Left hindlimb (tissue), 1 donor: ENCODE results near the gene CACNA1H.

Experiments used
- DNase-seq: peaks from one replicate; pipeline ENCODE4 v3.0.0-alpha.2; 2018

Gene CACNA1H

DNA sequence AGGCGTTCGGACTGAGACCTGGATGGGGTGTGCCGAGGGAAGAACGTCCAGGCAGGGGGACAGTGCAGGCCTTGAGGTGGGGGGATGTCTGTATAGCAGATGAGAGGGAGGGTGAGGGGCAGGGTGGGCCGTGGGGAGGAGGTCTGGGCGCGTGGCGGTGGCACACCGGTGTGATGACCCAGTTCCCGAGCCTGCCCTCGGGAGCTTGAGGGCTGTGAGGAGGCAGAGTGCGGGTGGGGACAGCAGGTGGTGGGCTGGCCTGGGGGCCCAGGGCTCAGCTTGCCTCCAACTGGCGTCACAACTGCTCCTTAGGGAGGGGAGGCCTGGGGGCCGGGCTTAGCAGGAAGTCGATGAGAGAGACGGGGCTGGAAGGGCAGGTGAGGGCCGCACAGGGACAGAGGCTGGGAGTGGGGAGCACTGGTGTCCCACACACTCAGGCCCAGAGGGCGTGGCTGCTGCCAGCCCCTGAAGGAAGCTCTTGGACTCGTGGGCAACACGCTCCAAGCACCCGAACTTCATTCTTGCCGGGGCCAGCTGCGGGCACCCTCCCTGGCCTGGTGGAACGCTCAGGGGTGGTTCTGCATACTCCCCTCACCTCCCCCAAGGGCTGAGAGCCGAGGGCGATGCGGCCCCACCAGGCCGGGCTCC is 6.5 kb downstream of the CACNA1H start:
- no peak for DNase-seq

GRCh38 chr16:1159973-1160772 is 7.3 kb downstream of the CACNA1H start:
- DNase-seq, result no peak

DNA sequence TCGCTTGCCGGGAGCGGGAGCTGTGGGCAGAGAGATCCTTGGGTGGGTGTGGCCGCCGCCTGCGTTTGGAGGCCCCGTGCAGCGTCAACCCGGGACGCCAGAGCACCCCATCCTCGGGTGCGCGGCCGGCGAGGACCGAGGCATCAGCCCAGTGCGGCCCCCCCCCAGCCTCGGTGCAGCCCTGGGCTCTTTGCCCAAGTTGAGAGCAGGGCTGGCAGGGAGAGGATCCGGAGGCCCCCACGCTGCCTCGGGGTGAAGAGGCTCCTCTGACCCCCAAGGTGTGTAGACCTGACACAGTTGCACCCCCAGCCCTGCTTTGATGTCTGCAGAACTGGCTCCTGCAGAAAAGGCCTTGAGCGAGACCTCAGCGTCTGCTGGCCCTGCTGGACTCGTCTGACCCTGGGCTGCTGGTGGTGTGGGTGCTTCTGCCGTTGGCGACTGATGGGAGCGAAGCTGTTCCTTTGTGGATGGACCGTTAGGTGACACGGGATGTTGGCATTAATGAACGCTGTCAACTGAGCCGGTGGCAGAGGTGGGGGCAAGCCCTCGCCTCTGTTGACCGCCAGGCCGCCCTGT is 8.0 kb downstream of the CACNA1H start:
- DNase-seq, result no peak

- DNase-seq, result no peak
Observed at GRCh38 chr16:1162701-1163566, 10.0 kb downstream of the CACNA1H start.

- DNase-seq, result no peak
Observed at GRCh38 chr16:1163567-1164055, 10.7 kb downstream of the CACNA1H start.

GRCh38 chr16:1164382-1164781 is 11.5 kb downstream of the CACNA1H start:
- no peak for DNase-seq

DNA sequence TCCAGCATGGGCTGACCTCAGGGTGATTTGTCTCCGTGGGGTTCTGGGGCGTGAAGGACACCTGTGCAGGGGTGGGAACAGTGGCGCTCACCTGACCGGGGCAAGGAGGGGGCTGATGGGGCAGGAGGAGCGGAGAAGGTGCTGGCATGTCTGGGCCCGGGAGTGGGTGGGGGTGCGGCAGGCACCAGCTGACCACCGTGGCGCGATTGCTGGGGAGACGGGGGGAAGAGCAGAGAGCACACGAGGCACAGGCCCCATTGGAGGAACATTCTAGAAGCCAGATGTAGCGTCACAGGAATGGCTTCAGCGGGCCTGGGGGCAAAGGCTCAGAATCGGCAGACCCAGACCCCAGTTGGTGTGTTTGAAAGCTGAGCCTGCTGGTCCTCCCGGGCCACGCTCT is 12.1 kb downstream of the CACNA1H start:
- no peak for DNase-seq

- no peak for DNase-seq
Observed at GRCh38 chr16:1165511-1165910, 12.6 kb downstream of the CACNA1H start.

- no peak for DNase-seq
Observed at GRCh38 chr16:1167276-1168107, 14.6 kb downstream of the CACNA1H start.

DNA sequence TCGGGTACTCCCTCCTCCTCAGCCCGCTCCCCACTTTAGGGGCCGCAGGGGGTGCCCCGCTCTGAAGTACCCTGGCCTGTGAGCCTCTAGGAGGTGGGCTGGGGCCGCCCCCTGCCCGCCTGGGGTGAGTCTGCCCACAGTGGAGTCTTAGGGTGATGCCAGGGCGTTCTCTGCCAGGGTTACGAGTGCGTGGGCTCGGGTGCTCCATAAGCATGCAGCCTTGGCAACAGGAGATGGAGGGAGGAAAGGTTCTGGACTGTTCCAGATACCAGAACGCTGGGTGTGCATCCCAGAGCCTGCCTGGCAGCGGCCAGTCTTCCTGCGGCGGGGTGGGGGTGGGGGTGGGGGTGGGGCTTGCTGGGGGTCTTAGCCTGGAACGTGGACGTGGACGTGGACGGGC is 15.9 kb downstream of the CACNA1H start:
- DNase-seq, result no peak

DNA sequence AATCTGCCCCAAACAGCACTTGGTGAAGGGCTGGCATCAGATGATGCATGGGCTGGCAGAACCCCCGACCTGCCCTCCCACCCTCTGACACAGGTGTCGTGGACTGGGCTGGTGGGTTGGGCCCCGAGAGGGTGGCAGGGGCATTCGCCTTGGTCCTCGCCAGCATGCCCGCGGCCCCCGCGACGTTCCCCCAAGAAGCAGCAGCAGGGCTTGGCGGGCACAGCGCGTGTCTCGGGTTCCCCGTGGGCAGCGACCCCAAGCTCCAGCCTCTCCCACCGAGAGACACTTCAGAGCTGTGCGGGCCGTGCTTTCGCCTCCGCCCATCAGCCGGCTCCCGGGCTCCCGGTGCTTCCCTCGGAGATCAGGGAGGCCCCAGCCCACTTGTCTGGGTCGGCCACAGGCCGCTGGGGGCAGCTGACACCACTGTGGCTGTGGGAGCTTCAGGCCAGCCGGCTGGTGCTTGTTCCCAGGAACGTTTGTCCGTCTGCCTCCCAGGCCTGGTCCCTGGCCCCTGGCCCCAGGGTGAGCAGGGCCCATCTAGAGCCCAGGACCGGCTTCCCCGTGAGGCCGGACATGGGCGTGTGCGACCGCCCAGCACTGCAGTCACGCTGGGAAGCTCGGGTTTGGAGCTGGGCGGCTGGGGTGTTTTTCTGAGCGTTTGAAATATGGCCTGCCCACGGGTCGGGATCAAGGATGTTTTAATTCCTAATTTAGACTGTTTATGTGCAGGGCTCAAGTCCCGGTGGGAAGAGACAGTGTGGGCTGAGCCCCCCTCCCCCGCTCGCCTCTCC is 16.6 kb downstream of the CACNA1H start:
- DNase-seq, result no peak

DNA sequence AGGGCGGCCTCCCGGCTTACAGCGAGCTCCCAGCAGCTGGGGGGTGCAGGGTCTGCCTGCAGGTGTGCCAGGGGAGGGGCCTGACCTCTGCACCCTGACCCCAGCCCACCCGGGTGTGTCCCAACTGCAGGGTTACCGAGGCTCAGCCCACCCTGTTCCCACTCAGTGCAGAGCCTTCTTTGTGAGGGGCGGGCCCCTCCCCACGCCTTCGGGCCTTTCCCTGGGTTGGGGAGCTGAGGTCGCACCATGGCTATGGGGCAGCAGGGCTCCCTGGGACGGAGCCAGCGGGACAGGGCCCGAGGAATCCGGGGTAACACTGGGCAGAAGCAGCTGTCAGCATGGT is 17.1 kb downstream of the CACNA1H start:
- no peak for DNase-seq

DNA sequence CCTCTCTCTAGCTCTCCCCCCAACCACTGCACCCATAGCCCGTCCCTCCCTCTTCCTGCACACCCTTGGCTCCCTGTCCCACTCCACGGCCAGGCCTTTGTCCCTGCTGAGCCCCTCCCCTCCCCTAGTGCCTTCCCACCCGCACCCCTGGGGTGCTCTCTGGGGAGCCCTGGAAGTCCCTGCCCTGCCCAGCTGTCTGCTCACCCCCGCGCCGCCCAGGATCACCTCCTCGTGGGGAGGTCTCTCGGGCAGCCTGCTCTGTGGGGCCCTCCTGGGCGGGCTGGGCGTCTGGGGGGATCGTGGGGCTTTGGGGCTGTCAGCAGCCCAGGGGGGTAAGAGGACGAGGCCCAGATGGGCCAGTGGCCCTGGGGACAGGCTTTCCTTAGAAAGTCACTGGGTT is 18.1 kb downstream of the CACNA1H start:
- DNase-seq, result no peak

- no peak for DNase-seq
Observed at GRCh38 chr16:1171854-1172428, 19.0 kb downstream of the CACNA1H start.

DNA sequence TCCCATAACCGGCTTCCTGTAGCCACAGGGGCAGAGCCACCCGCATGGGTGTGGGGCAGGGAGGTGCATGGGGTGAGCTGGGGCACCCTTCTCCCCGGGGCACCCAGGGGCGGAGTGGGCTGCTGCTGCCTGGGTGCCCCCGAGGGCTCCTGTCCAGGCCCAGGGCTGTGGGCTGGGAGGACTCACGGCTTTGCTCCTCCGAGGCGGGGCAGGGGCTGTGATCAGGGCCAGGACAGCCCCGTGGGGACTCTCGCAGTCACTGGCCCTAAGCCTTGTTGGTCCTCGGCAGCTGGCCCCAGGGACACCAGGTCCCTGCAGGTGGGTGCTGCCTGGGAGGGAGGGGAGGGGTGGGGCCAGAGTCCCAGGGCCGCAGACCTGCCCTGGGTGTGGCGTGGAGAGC is 19.7 kb downstream of the CACNA1H start:
- no peak for DNase-seq

GRCh38 chr16:1173788-1174451 is 21.0 kb downstream of the CACNA1H start:
- no peak for DNase-seq

DNA sequence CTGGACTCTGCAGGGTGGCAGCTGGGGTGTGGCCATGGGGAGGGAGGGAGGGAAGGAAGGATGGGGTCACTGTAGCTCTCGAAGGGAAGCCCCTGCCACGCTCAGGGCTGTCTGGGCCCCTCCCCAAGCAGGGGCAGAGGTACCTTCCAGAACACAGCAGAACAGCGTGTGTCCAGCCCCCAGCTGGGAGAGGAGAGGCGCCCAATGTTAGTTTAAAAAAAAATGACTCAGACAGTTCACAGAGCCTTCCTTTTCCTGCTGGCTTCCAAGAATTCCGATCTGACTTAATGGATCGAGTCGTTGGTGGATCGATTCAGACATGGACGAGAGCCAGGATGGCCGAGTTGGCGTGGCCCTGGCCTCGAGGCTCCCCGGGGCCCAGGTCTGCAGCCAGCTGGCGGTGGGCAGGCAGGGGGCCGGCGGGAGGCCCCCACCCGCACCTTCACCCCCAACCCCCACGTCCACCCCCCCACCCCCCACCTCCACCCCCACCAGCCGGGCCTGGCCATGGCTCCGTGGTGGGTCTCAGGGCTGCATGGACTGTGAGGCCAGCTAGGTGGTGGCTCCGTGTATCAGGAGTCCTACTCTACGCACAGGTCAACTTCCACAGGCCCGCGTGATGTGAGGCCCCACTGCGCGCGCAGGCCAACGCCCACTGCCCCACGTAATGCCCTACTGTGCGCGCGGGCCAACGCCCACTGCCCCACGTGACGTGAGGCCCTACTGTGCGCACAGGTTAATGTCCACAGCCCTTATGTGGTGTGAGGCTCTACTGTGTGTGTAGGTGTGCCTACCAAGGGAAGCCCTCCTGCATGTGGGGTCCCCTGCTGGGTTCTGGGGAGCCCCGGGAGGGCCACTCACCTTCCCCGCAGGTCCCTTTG is 21.8 kb downstream of the CACNA1H start:
- no peak for DNase-seq

DNA sequence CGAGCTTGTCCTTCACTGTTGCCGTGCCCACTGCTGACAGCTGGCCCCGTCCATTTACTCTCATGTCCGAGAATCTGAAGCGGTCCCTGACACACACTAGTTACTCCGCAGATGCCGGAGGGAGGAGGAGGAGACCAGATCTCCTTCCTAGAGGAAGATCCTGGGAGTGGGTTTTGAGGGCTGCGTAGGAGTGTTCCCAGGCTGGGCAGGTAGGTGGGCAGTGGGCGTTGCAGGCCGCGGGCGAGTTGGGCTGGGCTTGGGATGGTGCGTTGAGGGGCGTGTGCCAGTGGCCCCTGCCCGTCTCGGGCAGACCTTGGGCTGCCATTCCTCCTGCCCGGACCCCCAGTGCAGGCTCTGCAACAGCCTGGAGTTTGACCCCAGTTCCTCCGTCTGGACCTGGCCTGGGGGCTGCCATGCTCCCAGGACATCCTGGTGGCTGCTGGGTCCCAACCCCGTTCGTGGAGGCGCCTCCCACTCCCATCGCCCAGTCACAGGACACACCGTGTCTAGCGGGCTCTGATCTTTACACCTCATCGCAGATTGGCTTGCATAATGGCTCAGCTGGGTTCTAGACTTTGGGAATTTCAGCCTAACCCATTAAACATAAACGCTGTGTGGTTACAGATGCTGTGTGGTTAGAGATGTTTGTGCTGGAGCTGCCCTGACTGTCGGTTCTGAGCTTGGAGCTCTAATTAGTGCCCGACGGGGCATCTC is 22.8 kb downstream of the CACNA1H start:
- no peak for DNase-seq
